ENCODE data around the gene MRPS2.
"Not testable (repeated sequence)": the region's sequence is repeated elsewhere in the genome, so short reads cannot be mapped to it uniquely, and the experiment has no call there.

Gene MRPS2

GRCh38 chr9:135514342-135515082 lies 14.0 kb downstream of the MRPS2 start:
- DNase-seq (ENCODE audit: low read depth in 4 of 4, low spot score in 1 of 4): no peak

DNA sequence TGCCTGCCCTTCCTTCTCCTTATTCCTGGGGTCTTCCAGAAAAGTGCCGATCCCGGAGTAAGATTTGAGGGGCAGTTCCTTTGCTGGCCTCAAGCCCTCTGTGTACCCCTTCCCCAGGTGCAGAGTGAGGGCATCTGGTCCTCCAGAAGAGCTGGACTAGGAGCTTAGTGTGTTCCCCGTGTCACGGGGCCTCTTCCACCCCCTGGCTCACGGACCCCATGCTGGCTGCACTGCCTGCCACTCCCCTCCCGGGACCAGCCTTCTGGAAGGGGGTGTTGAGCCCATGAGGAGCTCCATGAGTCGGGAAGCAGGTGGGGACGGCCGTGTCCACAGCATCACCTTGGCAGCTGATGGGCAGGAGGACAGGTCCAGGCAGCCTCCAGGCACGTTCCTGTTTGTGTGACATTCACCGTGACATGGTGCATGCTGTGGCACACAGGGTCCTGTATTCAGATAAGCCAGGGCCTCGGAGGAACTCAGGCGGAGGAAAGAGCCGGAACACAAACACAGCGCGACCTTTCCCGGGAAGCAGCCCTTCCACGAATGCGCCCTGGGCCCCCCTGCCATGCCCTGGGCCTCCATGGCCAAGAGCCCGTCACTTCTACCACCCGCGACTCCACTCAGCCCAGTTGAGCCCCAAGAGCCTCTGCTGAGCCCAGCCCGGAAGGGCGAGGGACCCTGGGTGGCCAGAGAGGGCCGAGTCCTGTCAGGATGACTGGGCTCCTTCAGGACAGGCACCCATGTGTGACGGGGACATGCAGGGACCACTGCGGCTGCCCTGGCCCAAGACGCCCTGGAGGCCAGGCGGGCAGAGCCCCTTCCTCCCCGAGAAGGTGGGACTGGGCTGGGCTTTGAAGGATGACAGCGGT lies 14.8 kb downstream of the MRPS2 start:
- no peak for DNase-seq (ENCODE audit: low read depth in 4 of 4, low spot score in 1 of 4)

DNA sequence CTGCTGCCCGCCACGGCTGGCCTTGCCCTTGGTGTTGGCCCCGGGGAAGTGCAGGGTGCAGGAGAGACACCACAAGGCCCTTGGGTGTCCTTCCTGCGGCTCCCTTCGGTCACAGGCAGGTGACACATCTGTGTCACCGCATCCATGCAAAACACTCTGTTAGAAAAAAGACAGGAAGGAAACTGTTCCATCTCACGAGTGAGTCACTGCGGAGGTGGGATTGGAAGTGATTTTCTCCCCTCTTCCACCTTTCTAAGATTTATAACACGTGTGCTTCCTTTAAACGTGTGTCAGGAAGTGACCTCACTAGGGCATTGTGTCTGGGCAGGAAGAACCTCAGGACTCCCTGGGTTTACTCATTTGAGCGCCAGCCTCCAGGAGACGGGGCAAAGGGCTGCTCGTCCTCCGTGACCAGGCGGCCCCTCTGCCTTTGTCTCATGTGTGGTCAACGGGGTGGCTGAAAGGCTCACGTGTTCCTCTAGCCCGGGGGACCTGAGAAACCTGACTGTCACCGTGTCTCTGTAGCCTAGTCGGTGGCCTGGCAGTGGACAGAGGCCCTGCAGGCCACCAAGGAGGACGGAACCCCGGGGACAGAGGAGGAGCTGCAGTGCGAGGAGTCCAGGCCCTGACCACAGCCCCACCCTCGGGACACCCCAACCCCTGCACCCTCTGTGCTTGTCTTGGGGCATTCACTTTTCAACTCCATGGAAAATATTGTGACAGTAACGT lies 15.8 kb downstream of the MRPS2 start:
- no peak for DNase-seq (ENCODE audit: low read depth in 4 of 4, low spot score in 1 of 4)

DNA sequence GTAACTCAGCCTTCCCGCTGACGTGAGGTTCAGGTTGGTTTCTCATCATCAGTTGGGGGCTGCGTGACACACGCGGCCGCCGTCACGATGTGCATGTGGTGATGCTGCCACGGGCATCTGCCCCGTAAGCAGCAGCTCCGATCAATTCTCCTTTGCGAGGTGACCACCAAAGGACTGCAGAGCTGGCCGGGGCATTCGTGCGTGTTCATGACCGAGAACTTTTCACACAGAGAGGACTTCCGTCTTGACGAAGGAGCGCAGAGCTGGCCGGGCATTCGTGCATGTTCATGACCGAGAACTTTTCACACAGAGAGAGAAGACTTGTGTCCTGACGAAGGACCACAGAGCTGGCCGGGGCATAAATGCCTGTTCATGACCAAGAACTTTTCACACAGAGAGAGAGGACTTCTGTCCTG lies 16.9 kb downstream of the MRPS2 start:
- DNase-seq (ENCODE audit: low read depth in 4 of 4, low spot score in 1 of 4): no peak

DNA sequence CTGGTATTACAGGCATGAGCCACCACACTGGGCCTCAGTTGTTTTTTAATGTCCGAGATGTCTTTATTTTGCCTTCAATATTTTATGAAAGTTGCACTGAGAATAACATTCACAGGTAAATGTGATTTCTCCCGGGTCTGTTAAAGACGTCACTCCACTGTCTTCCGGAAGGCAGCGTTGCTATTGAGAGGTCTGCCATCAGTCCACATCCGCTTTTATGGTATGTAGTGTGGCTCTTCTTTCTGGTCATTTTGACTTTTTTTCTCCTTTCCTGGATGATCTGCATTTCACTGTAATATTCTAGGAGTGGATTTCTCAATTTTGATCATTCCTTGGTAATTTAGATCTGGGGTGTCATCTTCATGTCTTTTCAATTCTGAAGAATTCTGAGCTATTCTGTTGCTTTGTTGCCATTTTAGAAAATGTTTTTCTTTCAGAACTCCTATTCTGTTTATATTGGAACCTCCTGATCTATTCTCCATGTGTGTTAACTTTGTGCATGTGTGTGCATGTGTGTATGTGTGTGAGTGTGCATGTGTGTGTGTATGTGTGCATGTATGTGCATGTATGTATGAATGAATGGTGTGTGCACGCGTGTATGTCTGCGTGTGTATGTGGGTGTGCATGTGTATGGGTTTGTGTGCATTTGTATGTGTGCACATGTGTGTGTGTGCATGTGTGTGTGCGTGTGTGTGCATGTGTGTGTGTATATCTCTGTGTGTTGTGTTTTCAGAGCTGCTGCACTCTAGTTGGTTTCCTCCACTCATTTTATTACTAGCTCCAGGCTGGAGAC lies 18.9 kb downstream of the MRPS2 start:
- no peak for DNase-seq (ENCODE audit: low read depth in 4 of 4, low spot score in 1 of 4)

- DNase-seq (ENCODE audit: low read depth in 4 of 4, low spot score in 1 of 4): no peak
Observed at GRCh38 chr9:135520916-135521607, 20.6 kb downstream of the MRPS2 start, which contains the start of gene LCN1. TSS of gene LCN1 (plus strand) at chr9:135521440. CDS start at chr9:135521498, 58 bp downstream.

- no peak for DNase-seq (ENCODE audit: low read depth in 4 of 4, low spot score in 1 of 4)
Observed at GRCh38 chr9:135521608-135522095, 21.2 kb downstream of the MRPS2 start.

DNA sequence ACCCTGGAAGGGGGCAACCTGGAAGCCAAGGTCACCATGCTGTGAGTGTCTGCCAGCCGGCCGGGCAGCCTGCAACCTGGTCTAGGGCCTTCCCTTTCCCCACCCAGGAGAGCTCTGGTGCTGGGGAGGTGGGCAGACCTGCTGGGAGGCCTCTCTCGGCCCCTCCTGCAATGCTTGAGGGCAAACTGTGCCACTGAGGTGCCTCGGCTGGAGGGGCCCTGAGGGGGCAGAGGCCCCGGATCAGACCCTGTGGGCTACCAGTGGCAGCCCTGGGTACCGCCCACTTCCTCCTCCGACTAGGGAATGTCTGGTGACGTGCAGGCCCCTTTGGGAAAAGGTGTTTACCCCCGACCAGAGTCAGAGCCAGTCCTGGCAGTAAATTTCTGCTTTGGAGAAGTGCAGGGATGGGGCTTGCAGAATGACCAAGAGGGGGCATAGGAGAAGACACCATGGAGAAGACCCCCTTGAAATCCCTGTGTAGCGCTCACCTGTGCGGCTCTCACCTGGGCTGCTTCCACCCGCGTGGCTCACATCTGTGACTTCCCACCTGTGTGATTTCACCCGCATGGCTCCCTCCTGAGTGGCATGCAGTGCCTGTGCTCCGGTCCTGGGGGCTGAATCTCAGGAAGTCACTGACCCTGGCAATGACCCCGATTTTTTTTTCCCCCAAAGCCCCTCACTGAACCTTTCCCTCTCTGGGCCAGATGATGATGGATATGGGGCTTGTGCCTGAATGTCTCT lies 21.8 kb downstream of the MRPS2 start:
- no peak for DNase-seq (ENCODE audit: low read depth in 4 of 4, low spot score in 1 of 4)

DNA sequence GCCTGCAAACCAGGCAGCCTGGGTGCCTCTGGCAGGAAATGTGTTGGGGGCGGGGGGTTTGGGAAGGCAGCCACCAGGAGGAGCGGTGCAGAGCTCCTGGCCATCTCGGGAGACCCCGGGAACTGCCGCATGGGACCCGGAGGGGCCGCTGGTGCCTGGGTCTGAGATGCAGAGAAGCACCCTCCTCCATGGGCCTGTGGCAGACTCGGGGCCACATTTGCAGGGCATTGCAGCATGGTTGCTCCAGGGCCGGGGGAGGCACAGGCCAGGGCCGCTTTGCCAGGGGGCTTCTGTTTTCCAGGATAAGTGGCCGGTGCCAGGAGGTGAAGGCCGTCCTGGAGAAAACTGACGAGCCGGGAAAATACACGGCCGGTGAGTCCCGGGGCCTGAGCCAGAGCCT lies 22.4 kb downstream of the MRPS2 start:
- no peak for DNase-seq (ENCODE audit: low read depth in 4 of 4, low spot score in 1 of 4)

DNA sequence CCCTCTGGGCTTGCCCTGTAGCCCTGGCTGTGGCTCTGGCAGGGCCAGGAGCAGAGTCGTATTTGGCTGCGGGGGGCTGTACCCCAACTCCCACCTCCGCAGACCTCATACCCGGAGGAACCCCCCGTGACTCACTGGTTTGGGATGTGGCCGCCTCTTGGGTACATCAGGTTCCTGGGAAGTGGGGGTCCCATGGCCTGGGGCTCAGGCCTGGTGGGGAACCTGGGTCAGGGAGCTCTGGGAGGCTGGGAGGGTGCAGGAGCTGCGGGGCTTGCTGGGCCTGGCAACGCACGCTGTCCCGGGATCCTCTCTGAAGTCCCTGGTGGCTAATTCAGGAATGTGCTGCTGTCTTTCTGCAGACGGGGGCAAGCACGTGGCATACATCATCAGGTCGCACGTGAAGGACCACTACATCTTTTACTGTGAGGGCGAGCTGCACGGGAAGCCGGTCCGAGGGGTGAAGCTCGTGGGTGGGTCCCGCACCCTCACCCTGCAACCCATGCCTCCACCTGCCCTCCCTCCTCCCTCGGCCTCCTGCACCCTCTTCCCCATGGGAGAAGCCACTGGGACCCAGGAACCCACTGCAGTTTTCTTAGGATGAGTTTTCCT lies 23.1 kb downstream of the MRPS2 start:
- no peak for DNase-seq (ENCODE audit: low read depth in 4 of 4, low spot score in 1 of 4)

DNA sequence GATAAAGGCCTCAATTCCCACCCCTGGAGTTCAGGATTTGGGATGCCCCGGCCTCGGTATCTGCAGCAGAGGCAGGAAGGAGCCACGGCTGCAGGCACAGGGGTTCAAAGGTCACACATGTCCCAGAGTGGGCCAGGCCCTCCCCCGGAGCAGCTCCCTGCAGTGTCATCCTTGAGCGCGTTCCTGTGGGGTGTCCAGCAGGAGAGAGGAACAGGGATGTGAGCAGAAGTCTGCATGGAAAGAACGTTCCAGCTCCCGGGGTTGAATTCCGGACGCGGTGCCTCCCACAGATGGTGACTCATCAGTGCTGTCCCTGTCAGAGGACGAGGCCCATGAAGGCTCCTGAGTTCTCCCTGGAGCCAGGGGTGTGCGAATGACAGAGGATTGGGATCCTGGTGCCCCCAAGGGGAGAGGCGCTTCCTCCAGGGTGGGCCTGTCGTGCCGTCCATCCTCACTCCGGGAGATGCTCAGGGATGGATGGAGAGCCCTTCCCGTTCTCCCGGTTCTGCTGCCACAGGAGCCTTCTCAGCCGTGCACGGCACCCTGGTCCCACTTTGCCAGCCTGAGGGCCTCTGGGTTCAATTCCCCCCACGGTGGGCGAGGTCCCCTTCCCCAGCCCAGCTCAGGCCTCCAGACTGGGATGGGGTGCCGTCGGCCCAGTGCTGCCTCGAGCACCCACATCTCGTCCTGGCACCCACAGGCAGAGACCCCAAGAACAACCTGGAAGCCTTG lies 23.8 kb downstream of the MRPS2 start:
- DNase-seq (ENCODE audit: low read depth in 4 of 4, low spot score in 1 of 4): no peak

DNA sequence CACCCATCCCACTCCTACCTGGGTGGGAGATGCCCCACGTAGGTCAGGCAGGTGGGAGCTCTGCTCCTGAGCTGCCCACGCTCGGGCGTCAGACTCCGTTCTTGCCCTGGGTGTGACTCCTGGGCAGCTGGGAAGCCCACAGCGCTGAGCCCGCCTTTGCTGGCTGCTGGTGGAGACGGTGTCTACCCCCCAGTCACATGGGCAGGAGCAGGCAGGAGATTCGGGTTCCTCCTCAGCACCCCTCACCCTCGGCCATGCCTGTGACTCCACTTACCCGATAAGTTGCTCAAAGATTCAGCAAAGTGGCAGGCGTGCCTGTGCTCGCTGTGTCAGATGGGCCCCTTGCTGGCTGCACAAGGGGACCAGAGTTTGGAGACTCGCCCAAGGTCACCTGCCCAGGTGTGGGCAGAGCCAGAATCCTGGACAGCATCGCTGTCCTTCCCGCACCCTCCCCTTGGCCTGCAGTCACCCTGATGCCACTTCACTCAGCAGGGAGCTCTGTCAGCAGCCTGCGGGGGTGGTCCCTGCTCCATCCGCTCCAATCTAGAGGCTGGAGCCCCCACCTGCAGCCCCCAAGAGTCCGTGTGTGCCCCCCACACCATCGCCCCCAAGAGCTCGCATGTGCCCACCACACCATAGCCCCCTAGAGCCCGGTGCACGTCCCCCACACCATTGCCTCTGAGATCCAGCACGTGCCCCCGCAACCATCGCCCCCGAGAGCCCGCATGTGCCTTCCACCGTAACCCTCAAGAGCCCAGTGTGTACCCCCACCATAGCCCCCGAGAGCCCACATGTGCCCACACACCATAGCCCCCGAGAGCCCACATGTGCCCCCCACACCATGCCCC lies 25.0 kb downstream of the MRPS2 start:
- DNase-seq (ENCODE audit: low read depth in 4 of 4, low spot score in 1 of 4): no peak

GRCh38 chr9:135526089-135526729 lies 25.7 kb downstream of the MRPS2 start:
- DNase-seq (ENCODE audit: low read depth in 4 of 4, low spot score in 1 of 4): no peak

GRCh38 chr9:135526730-135527571 lies 26.5 kb downstream of the MRPS2 start:
- DNase-seq (ENCODE audit: low read depth in 4 of 4, low spot score in 1 of 4): no peak

DNA sequence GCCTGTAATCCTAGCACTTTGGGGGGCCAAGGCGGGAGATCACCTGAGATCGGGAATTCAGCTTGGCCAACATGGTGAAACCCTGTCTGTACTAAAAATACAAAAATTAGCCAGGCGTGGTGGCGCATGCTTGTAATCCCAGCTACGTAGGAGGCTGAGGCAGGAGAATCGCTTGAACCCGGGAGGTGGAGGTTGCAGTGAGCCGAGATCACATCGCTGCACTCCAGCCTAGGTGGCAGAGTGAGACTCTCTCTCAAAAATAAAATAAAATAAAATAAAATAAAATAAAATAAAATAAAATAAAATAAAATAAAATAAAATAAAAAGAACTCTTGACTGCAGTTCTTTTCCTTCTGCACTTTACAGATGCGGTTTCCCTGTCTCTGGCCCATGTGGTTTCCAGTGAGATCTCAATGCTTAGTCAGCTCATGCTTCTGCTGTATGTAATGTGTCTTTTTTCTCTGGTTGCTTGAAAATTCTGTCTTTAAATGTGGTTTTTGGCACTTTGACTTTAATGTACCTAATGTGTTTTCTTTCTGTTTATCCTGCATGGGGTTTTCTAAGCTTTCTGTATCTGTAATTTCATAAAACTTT lies 28.5 kb downstream of the MRPS2 start:
- not testable (repeated sequence) for DNase-seq (ENCODE audit: low read depth in 4 of 4, low spot score in 1 of 4)

DNA sequence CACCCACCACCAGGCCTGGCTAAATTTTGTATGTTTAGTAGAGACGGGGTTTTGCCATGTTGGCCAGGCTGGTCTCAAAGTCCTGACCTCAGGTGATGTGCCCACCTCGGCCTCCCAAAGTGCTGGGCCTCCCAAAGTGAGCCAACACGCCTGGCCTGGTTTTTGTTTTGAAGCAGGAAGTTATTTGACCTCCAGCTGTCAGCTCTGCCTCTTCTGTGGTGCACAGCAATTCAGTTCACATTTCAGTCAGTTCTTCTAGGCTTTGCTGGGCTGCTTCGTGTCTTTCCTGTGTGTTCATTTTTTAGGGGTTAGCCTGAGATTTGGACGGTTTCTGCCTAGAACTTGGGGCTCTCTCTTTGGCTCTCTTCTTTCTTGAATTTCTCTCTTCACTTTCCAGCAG lies 29.7 kb downstream of the MRPS2 start:
- no peak for DNase-seq (ENCODE audit: low read depth in 4 of 4, low spot score in 1 of 4)

All from stimulated activated CD4-positive, alpha-beta T cell treated with anti-CD3 and anti-CD28 coated beads, Interleukin-1b, Interleukin-23, amount 100 ng/mL, for 24 hours (primary cell).